ENCODE data around the gene DOCK4. TPM values are rescaled to one million over a fixed set of nuclear protein-coding genes. Genes with fewer than 3 reads are reported as not detected.

DOCK4 gene
- polyA plus RNA-seq, 1 donor (not counting 4 experiments of a cell fraction or from before 2014, with no cell fraction given): 13.9 TPM

- H3K4me3 ChIP-seq (ENCODE audit: control insufficient read depth in 2 of 3, extremely low read depth in 1 of 3, insufficient read depth in 2 of 3, low read depth in 1 of 3, low read length in 3 of 3): no peak overlapping the region
- H3K9me1 ChIP-seq (ENCODE audit: control insufficient read depth, extremely low read depth, insufficient read depth, low read length): no peaks in the 10 kb centered on the region
- peaks cover 27% of the 10 kb centered on the region for H3K79me2 ChIP-seq (ENCODE audit: control insufficient read depth, insufficient read depth, low read length)
- H4K20me1 ChIP-seq (ENCODE audit: control insufficient read depth, extremely low read depth, insufficient read depth, low read length): no peaks in the 10 kb centered on the region
- no peaks in the 10 kb centered on the region for H3K36me3 ChIP-seq (ENCODE audit: control insufficient read depth in 2 of 2, extremely low read depth in 1 of 2, insufficient read depth in 2 of 2, low read length in 2 of 2)
- dilution Hi-C loops (cut with MboI; ENCODE audit: extremely low pct_ligation_motif_present, low sequenced_read_pairs): no loop called here
- TF ChIP-seq EZH2 (IDR thresholded peaks at IDR 0.05; ENCODE audit: low read length) (no peak), CTCF (optimal IDR thresholded peaks at IDR 0.05 in 1 of 3, IDR thresholded peaks at IDR 0.05 in 1 of 3, conservative IDR thresholded peaks at IDR 0.05 in 1 of 3; ENCODE audit: extremely low read depth in 1 of 3, insufficient read depth in 2 of 3, low read length in 3 of 3) (no peak)
- no peak overlapping the region for H3K27ac ChIP-seq (ENCODE audit: control insufficient read depth, insufficient read depth, low read length)
- no peaks in the 10 kb centered on the region for H3K4me1 ChIP-seq (ENCODE audit: control insufficient read depth, extremely low read depth, insufficient read depth, low read length)
- H3K9ac ChIP-seq (ENCODE audit: control insufficient read depth, extremely low read depth, insufficient read depth, low read length): no peak overlapping the region
- FAIRE-seq (no peak), DNase-seq (ENCODE audit: low read depth, low spot score) (no peak)
- no peaks in the 10 kb centered on the region for H3K27me3 ChIP-seq (ENCODE audit: control insufficient read depth, extremely low read depth, insufficient read depth, low read length)
- H3K9me3 ChIP-seq (ENCODE audit: control insufficient read depth, low read depth, low read length): no peaks in the 10 kb centered on the region
- H3K4me2 ChIP-seq (ENCODE audit: control insufficient read depth, extremely low read depth, insufficient read depth, low read depth, low read length): no peak overlapping the region
- H2AFZ ChIP-seq (ENCODE audit: control insufficient read depth, low read length): no peak overlapping the region
Measured at GRCh38 chr7:112143136-112143535, 63.1 kb downstream of the DOCK4 start.

- DNase-seq (ENCODE audit: low read depth, low spot score) (no peak), FAIRE-seq (no peak)
- H3K27ac ChIP-seq (ENCODE audit: control insufficient read depth, insufficient read depth, low read length): no peak overlapping the region
- no peaks in the 10 kb centered on the region for H3K36me3 ChIP-seq (ENCODE audit: control insufficient read depth in 2 of 2, extremely low read depth in 1 of 2, insufficient read depth in 2 of 2, low read length in 2 of 2)
- H2AFZ ChIP-seq (ENCODE audit: control insufficient read depth, low read length): no peak overlapping the region
- H4K20me1 ChIP-seq (ENCODE audit: control insufficient read depth, extremely low read depth, insufficient read depth, low read length): no peaks in the 10 kb centered on the region
- no peaks in the 10 kb centered on the region for H3K9me1 ChIP-seq (ENCODE audit: control insufficient read depth, extremely low read depth, insufficient read depth, low read length)
- H3K27me3 ChIP-seq (ENCODE audit: control insufficient read depth, extremely low read depth, insufficient read depth, low read length): no peaks in the 10 kb centered on the region
- no peak overlapping the region for H3K9ac ChIP-seq (ENCODE audit: control insufficient read depth, extremely low read depth, insufficient read depth, low read length)
- no peak overlapping the region for H3K4me2 ChIP-seq (ENCODE audit: control insufficient read depth, extremely low read depth, insufficient read depth, low read depth, low read length)
- dilution Hi-C loops (cut with MboI; ENCODE audit: extremely low pct_ligation_motif_present, low sequenced_read_pairs): no loop called here
- peaks cover 36% of the 10 kb centered on the region for H3K79me2 ChIP-seq (ENCODE audit: control insufficient read depth, insufficient read depth, low read length)
- TF ChIP-seq EZH2 (IDR thresholded peaks at IDR 0.05; ENCODE audit: low read length) (no peak), CTCF (optimal IDR thresholded peaks at IDR 0.05 in 1 of 3, IDR thresholded peaks at IDR 0.05 in 1 of 3, conservative IDR thresholded peaks at IDR 0.05 in 1 of 3; ENCODE audit: extremely low read depth in 1 of 3, insufficient read depth in 2 of 3, low read length in 3 of 3) (no peak)
- H3K9me3 ChIP-seq (ENCODE audit: control insufficient read depth, low read depth, low read length): no peaks in the 10 kb centered on the region
- H3K4me3 ChIP-seq (ENCODE audit: control insufficient read depth in 2 of 3, extremely low read depth in 1 of 3, insufficient read depth in 2 of 3, low read depth in 1 of 3, low read length in 3 of 3): no peak overlapping the region
- no peaks in the 10 kb centered on the region for H3K4me1 ChIP-seq (ENCODE audit: control insufficient read depth, extremely low read depth, insufficient read depth, low read length)
Measured at GRCh38 chr7:112140600-112140999, 65.6 kb downstream of the DOCK4 start.
